ENCODE results near the gene NQO2. TPM values are rescaled to one million over a fixed set of nuclear protein-coding genes. Genes with fewer than 3 reads are reported as not detected.
A peak's percentile ranks its signal among the peaks of the same experiment; 100 is the strongest.
"Not testable (repeated sequence)": the region's sequence is repeated elsewhere in the genome, so short reads cannot be mapped to it uniquely, and the experiment has no call there.

Gene NQO2
- total RNA-seq, 1 donor from 2014 or later, result 9.4 TPM

DNA sequence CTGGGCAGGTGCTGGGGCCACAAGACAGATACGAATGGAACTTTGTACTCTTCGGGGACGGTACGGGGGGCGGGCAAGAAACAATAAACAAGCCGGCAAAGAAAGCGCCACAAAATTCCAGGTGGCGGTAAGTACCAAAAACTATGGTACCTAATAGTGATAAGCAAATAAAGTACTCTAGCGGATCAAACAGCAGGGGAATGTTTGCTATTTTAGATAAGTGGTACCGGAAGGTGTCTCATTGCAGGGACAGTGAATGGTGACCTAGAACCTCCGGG lies 53.5 kb downstream of the NQO2 start:
- Histone ChIP-seq H3K79me2 (ENCODE audit: insufficient read depth, low read length) (no peaks in the 10 kb centered on the region), H3K4me2 (ENCODE audit: low read length) (peak overlapping the region; percentile 86), H3K9ac (ENCODE audit: low read length) (peak overlapping the region; percentile 72), H3K9me3 (ENCODE audit: insufficient read depth, low read depth, low read length) (no peaks in the 10 kb centered on the region), H3K36me3 (ENCODE audit: insufficient read depth, low read length) (no peaks in the 10 kb centered on the region), H3K4me3 (ENCODE audit: insufficient read depth, low read depth, low read length) (peak overlapping the region; percentile 40), H3K4me1 (ENCODE audit: insufficient read depth, low read length) (peaks cover 4% of the 10 kb centered on the region), H4K20me1 (ENCODE audit: insufficient read depth, low read length) (no peaks in the 10 kb centered on the region), H3K27ac (ENCODE audit: low read depth, low read length) (no peak overlapping the region), H3K27me3 (ENCODE audit: insufficient read depth, low read length) (no peaks in the 10 kb centered on the region), H2AFZ (ENCODE audit: low read depth, low read length) (peak overlapping the region; percentile 97)
- Mint-ChIP-seq H3K4me1 (ENCODE audit: low read depth, unreplicated experiment) (no peaks in the 10 kb centered on the region), H3K4me3 (ENCODE audit: unreplicated experiment) (no peak overlapping the region), H3K9me3 (ENCODE audit: unreplicated experiment) (peaks cover 2% of the 10 kb centered on the region), H3K36me3 (ENCODE audit: low read depth, unreplicated experiment) (no peaks in the 10 kb centered on the region), H3K27ac (ENCODE audit: unreplicated experiment) (no peak overlapping the region), H3K27me3 (ENCODE audit: low read depth, unreplicated experiment) (peaks cover 31% of the 10 kb centered on the region)
- no peak for DNase-seq (ENCODE audit: low read depth)
- TF ChIP-seq EZH2 (IDR thresholded peaks at IDR 0.05; ENCODE audit: insufficient read depth, low read length), result no peak
- TF ChIP-seq, protein P1, sequence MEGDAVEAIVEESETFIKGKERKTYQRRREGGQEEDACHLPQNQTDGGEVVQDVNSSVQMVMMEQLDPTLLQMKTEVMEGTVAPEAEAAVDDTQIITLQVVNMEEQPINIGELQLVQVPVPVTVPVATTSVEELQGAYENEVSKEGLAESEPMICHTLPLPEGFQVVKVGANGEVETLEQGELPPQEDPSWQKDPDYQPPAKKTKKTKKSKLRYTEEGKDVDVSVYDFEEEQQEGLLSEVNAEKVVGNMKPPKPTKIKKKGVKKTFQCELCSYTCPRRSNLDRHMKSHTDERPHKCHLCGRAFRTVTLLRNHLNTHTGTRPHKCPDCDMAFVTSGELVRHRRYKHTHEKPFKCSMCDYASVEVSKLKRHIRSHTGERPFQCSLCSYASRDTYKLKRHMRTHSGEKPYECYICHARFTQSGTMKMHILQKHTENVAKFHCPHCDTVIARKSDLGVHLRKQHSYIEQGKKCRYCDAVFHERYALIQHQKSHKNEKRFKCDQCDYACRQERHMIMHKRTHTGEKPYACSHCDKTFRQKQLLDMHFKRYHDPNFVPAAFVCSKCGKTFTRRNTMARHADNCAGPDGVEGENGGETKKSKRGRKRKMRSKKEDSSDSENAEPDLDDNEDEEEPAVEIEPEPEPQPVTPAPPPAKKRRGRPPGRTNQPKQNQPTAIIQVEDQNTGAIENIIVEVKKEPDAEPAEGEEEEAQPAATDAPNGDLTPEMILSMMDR (IDR thresholded peaks at IDR 0.05; ENCODE audit: insufficient read depth, low read depth, low read length), result no peak
- no peak for FAIRE-seq

DNA sequence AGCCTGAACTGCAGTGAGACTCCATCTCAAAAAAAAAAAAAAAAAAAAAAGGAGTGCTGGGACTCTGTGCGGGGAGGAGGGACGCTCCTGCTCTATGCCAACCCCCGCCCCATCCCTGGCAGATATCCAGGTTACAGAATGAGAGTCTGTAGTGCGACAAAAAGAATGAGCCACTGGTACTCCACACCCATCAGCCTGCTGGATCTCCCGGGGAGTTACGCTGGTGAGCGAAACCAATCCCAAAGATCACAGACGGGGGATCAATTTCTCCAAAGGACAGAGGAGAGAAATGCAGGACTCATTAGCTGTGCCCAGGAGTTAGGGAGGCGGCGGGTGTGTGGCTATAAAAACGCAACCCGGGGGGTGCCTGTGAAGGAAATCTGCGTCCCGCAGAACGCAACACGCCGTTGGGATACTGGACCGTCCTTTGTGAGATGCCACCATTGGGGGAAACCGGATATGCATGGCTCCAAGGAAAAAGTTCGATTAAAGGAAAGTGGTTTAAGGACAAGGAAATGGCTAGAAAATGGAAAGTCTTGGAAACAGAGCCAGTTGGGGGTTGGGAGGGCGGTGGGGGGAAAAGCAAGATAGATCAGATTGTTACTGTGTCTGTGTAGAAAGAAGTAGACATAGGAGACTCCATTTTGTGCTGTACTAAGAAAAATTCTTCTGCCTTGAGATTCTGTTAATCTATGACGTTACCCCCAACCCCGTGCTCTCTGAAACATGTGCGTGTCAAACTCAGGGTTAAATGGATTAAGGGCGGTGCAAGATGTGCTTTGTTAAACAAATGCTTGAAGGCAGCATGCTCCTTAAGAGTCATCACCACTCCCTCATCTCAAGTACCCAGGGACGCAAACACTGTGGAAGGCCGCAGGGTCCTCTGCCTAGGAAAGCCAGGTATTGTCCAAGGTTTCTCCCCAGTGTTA lies 54.8 kb downstream of the NQO2 start:
- H4K20me1 ChIP-seq (ENCODE audit: insufficient read depth, low read length); H3K4me1 ChIP-seq (ENCODE audit: insufficient read depth, low read length); H3K4me1 Mint-ChIP-seq (ENCODE audit: low read depth, unreplicated experiment); H3K27ac Mint-ChIP-seq (ENCODE audit: unreplicated experiment); H3K4me3 Mint-ChIP-seq (ENCODE audit: unreplicated experiment); H3K36me3 Mint-ChIP-seq (ENCODE audit: low read depth, unreplicated experiment); H3K9me3 Mint-ChIP-seq (ENCODE audit: unreplicated experiment); H3K9me3 ChIP-seq (ENCODE audit: insufficient read depth, low read depth, low read length); H3K27ac ChIP-seq (ENCODE audit: low read depth, low read length); FAIRE-seq; H3K36me3 ChIP-seq (ENCODE audit: insufficient read depth, low read length); H3K27me3 ChIP-seq (ENCODE audit: insufficient read depth, low read length); H3K79me2 ChIP-seq (ENCODE audit: insufficient read depth, low read length); DNase-seq (ENCODE audit: low read depth): not testable (repeated sequence)
- Histone ChIP-seq H2AFZ (ENCODE audit: low read depth, low read length) (peak overlapping the region; percentile 74), H3K4me2 (ENCODE audit: low read length) (peak overlapping the region; percentile 86), H3K9ac (ENCODE audit: low read length) (peak overlapping the region; percentile 72), H3K4me3 (ENCODE audit: insufficient read depth, low read depth, low read length) (peak overlapping the region; percentile 39)
- H3K27me3 Mint-ChIP-seq (ENCODE audit: low read depth, unreplicated experiment), result peaks cover 27% of the 10 kb centered on the region

- H3K27ac ChIP-seq (ENCODE audit: low read depth, low read length); H3K9me3 ChIP-seq (ENCODE audit: insufficient read depth, low read depth, low read length); H3K36me3 Mint-ChIP-seq (ENCODE audit: low read depth, unreplicated experiment); H3K79me2 ChIP-seq (ENCODE audit: insufficient read depth, low read length); H3K4me1 Mint-ChIP-seq (ENCODE audit: low read depth, unreplicated experiment); H3K27me3 ChIP-seq (ENCODE audit: insufficient read depth, low read length); H3K4me2 ChIP-seq (ENCODE audit: low read length); H3K36me3 ChIP-seq (ENCODE audit: insufficient read depth, low read length); FAIRE-seq; H3K9ac ChIP-seq (ENCODE audit: low read length); H3K4me1 ChIP-seq (ENCODE audit: insufficient read depth, low read length); H2AFZ ChIP-seq (ENCODE audit: low read depth, low read length); H3K27ac Mint-ChIP-seq (ENCODE audit: unreplicated experiment); DNase-seq (ENCODE audit: low read depth); H4K20me1 ChIP-seq (ENCODE audit: insufficient read depth, low read length); H3K9me3 Mint-ChIP-seq (ENCODE audit: unreplicated experiment); H3K4me3 ChIP-seq (ENCODE audit: insufficient read depth, low read depth, low read length): not testable (repeated sequence)
- Mint-ChIP-seq H3K4me3 (ENCODE audit: unreplicated experiment) (peak overlapping the region; percentile 20), H3K27me3 (ENCODE audit: low read depth, unreplicated experiment) (peaks cover 24% of the 10 kb centered on the region)
These were observed 55.4 kb downstream of the NQO2 start for GRCh38 chr6:3055158-3055499.
